C1 segment of cervical spinal cord (tissue), 14 donors: ENCODE data around the gene OPCML.

Experiments used
- DNase-seq, 14 donors: peaks; one replicate each; lab custom pipeline; 2025; lab: John Stamatoyannopoulos, UW

Gene OPCML

GRCh38 chr11:133503776-133504175 lies 28.5 kb downstream of the OPCML start:
- no peak for DNase-seq

GRCh38 chr11:133503236-133503635 lies 29.1 kb downstream of the OPCML start:
- no peak for DNase-seq

GRCh38 chr11:133501643-133502539 lies 30.4 kb downstream of the OPCML start:
- DNase-seq = no peak

- DNase-seq = no peak
Observed at GRCh38 chr11:133500936-133501335, 31.4 kb downstream of the OPCML start.

GRCh38 chr11:133500435-133500834 lies 31.9 kb downstream of the OPCML start:
- no peak for DNase-seq

GRCh38 chr11:133498969-133499368 lies 33.3 kb downstream of the OPCML start:
- DNase-seq = no peak

- no peak for DNase-seq
Observed at GRCh38 chr11:133497477-133498140, 34.7 kb downstream of the OPCML start.

- DNase-seq = no peak
Observed at GRCh38 chr11:133492895-133493294, 39.4 kb downstream of the OPCML start.

GRCh38 chr11:133491680-133492383 lies 40.5 kb downstream of the OPCML start:
- DNase-seq = no peak

GRCh38 chr11:133480722-133481121 lies 51.6 kb downstream of the OPCML start:
- no peak for DNase-seq

GRCh38 chr11:133479209-133479608 lies 53.1 kb downstream of the OPCML start:
- no peak for DNase-seq

GRCh38 chr11:133477251-133477625 lies 55.1 kb downstream of the OPCML start:
- DNase-seq = no peak

GRCh38 chr11:133476570-133477250 lies 55.6 kb downstream of the OPCML start:
- no peak for DNase-seq

- DNase-seq = no peak
Observed at GRCh38 chr11:133474461-133474860, 57.8 kb downstream of the OPCML start.

- DNase-seq = peak in 3 of 14 donors; percentile 4 to 18 (median 8)
Observed at GRCh38 chr11:133467686-133468085, 64.6 kb downstream of the OPCML start.

GRCh38 chr11:133443206-133443747 lies 89.0 kb downstream of the OPCML start:
- DNase-seq = no peak

- no peak for DNase-seq
Observed at GRCh38 chr11:133441964-133442660, 90.2 kb downstream of the OPCML start.

- no peak for DNase-seq
Observed at GRCh38 chr11:133425992-133426391, 106.3 kb downstream of the OPCML start.

- DNase-seq = no peak
Observed at GRCh38 chr11:133425245-133425644, 107.1 kb downstream of the OPCML start.

- no peak for DNase-seq
Observed at GRCh38 chr11:133418218-133418617, 114.1 kb downstream of the OPCML start.

- no peak for DNase-seq
Observed at GRCh38 chr11:133414506-133414905, 117.8 kb downstream of the OPCML start.
